HFFc6 (cell line): ENCODE results near the gene ADCY2. TPM values are rescaled to one million over a fixed set of nuclear protein-coding genes. Genes with fewer than 3 reads are reported as not detected.

Experiments
- DNase-seq: peaks from one replicate; pipeline ENCODE4 v3.0.0-alpha.2; 2018
- H3K27ac Mint-ChIP-seq: 2 replicates; pipeline ENCODE4 v1.8.0; 2020; ENCODE audit warnings: mild to moderate bottlenecking, mixed read lengths
- H3K27me3 Mint-ChIP-seq: 2 replicates; pipeline ENCODE4 v1.8.0; 2021; ENCODE audit warnings: mild to moderate bottlenecking, moderate library complexity, mixed read lengths; ENCODE audit not compliant: insufficient read depth
- H3K36me3 Mint-ChIP-seq: 2 replicates; pipeline ENCODE4 v1.8.0; 2021; ENCODE audit warnings: low read depth, mixed read lengths
- H3K4me1 Mint-ChIP-seq: 2 replicates; pipeline ENCODE4 v1.8.0; 2020; ENCODE audit warnings: low read depth, mixed read lengths
- H3K4me3 Mint-ChIP-seq: 2 replicates; pipeline ENCODE4 v1.8.0; 2020; ENCODE audit warnings: mild to moderate bottlenecking, moderate library complexity, mixed read lengths
- H3K9me3 Mint-ChIP-seq: 2 replicates; pipeline ENCODE4 v1.8.0; 2020; ENCODE audit warnings: mild to moderate bottlenecking, mixed read lengths
- CTCF ChIP-seq: fragments of 200-600 bp; sonication (generic); IDR thresholded peaks from 2 replicates; pipeline ENCODE4 v1.5.0; 2021; ENCODE audit warnings: antibody characterized with exemption, mild to moderate bottlenecking
- total RNA-seq, 6 experiments: library from RNA; stranded (reverse); fragmentation: NEBNext Ultra II Directional; extraction: Animal tissue kit (Norgen Biotek cat#: 25700); gene quantifications; 2 replicates in 1 of 6; 3 replicates in 5 of 6; pipeline ENCODE4 v1.2.3, GENCODE V29; 2021

Gene ADCY2
- total RNA-seq, 6 experiments from 2014 or later: not detected

- no peak for DNase-seq
- H3K9me3 Mint-ChIP-seq: no peaks in the 10 kb centered on the region
- peaks cover 20% of the 10 kb centered on the region for H3K27me3 Mint-ChIP-seq
- H3K4me3 Mint-ChIP-seq: no peak overlapping the region
- H3K36me3 Mint-ChIP-seq: no peaks in the 10 kb centered on the region
- H3K4me1 Mint-ChIP-seq: no peaks in the 10 kb centered on the region
- H3K27ac Mint-ChIP-seq: no peak overlapping the region
- TF ChIP-seq CTCF: no peak
Measured at GRCh38 chr5:7822449-7822848, 426.5 kb downstream of the ADCY2 start.

- Mint-ChIP-seq H3K27ac (no peak overlapping the region), H3K36me3 (no peaks in the 10 kb centered on the region), H3K4me1 (no peaks in the 10 kb centered on the region), H3K4me3 (no peak overlapping the region), H3K9me3 (no peaks in the 10 kb centered on the region), H3K27me3 (peaks cover 20% of the 10 kb centered on the region)
- no peak for DNase-seq
- no peak for TF ChIP-seq CTCF
Measured at GRCh38 chr5:7823594-7823993, 427.7 kb downstream of the ADCY2 start.

- no peak for DNase-seq
- TF ChIP-seq CTCF: no peak
- H3K27ac Mint-ChIP-seq: no peak overlapping the region
- no peak overlapping the region for H3K4me3 Mint-ChIP-seq
- H3K27me3 Mint-ChIP-seq: peaks cover 23% of the 10 kb centered on the region
- H3K4me1 Mint-ChIP-seq: no peaks in the 10 kb centered on the region
- no peaks in the 10 kb centered on the region for H3K36me3 Mint-ChIP-seq
- H3K9me3 Mint-ChIP-seq: no peaks in the 10 kb centered on the region
Measured at GRCh38 chr5:7824995-7825394, 429.1 kb downstream of the ADCY2 start.

GRCh38 chr5:7825630-7826029 is 429.7 kb downstream of the ADCY2 start:
- DNase-seq: no peak
- no peak for TF ChIP-seq CTCF
- no peaks in the 10 kb centered on the region for H3K4me1 Mint-ChIP-seq
- no peaks in the 10 kb centered on the region for H3K9me3 Mint-ChIP-seq
- no peaks in the 10 kb centered on the region for H3K36me3 Mint-ChIP-seq
- H3K27ac Mint-ChIP-seq: no peak overlapping the region
- H3K4me3 Mint-ChIP-seq: no peak overlapping the region
- peaks cover 23% of the 10 kb centered on the region for H3K27me3 Mint-ChIP-seq

- Mint-ChIP-seq H3K9me3 (no peaks in the 10 kb centered on the region), H3K4me3 (no peak overlapping the region), H3K4me1 (no peaks in the 10 kb centered on the region), H3K36me3 (no peaks in the 10 kb centered on the region), H3K27ac (no peak overlapping the region), H3K27me3 (peaks cover 18% of the 10 kb centered on the region)
- peak; percentile 40; the same call in 1 of the 2 replicates for TF ChIP-seq CTCF
- no peak for DNase-seq
Measured at GRCh38 chr5:7827610-7828009, 431.7 kb downstream of the ADCY2 start.

GRCh38 chr5:7828269-7828668 is 432.3 kb downstream of the ADCY2 start:
- Mint-ChIP-seq H3K9me3 (no peaks in the 10 kb centered on the region), H3K27me3 (peaks cover 19% of the 10 kb centered on the region), H3K36me3 (no peaks in the 10 kb centered on the region), H3K4me1 (no peaks in the 10 kb centered on the region), H3K4me3 (no peak overlapping the region), H3K27ac (no peak overlapping the region)
- no peak for TF ChIP-seq CTCF
- DNase-seq: no peak
